Peyer's patch (tissue), 4 donors: ENCODE results near the gene ANKRD36C.
"Not testable (repeated sequence)": the region's sequence is repeated elsewhere in the genome, so short reads cannot be mapped to it uniquely, and the experiment has no call there.

Experiments used
- POLR2A ChIP-seq, 2 donors: fragments of 450-650 bp; IDR thresholded peaks; one replicate each; pipeline ENCODE4 v1.5.1; 2017; ENCODE audit warnings: antibody characterized with exemption in 2 of 2, mild to moderate bottlenecking in 2 of 2, moderate library complexity in 2 of 2
- TF ChIP-seq, protein P1 (sequence below), 6 experiments: fragments of 450-650 bp in 4 of 6; fragments of 200-600 bp in 2 of 6; sonication (generic) in 1 of 6; IDR thresholded peaks; one replicate each; pipeline ENCODE4 v1.5.1; 2017 to 2019; ENCODE audit warnings: antibody characterized with exemption in 6 of 6, mild to moderate bottlenecking in 3 of 6, moderate library complexity in 1 of 6

DNA sequence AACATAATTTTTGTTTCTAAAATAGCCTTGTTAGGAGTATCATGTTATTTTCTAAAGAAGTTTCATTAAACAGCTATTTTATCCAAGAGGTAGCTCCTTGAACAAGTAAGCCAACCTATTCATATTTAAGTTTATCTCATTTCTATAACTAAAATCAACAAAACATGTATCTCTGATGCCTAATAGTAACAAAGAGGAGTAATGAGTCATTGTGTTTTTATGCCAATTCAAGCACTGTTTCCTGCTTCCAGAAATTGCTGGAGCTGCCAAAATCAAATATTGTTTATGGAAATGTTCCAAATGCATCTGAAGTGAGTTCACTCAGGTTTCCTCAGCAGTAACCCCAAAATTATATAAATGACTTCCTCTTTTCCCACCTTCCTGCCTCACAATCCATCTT lies 76.5 kb downstream of the ANKRD36C start:
- TF ChIP-seq, protein P1, sequence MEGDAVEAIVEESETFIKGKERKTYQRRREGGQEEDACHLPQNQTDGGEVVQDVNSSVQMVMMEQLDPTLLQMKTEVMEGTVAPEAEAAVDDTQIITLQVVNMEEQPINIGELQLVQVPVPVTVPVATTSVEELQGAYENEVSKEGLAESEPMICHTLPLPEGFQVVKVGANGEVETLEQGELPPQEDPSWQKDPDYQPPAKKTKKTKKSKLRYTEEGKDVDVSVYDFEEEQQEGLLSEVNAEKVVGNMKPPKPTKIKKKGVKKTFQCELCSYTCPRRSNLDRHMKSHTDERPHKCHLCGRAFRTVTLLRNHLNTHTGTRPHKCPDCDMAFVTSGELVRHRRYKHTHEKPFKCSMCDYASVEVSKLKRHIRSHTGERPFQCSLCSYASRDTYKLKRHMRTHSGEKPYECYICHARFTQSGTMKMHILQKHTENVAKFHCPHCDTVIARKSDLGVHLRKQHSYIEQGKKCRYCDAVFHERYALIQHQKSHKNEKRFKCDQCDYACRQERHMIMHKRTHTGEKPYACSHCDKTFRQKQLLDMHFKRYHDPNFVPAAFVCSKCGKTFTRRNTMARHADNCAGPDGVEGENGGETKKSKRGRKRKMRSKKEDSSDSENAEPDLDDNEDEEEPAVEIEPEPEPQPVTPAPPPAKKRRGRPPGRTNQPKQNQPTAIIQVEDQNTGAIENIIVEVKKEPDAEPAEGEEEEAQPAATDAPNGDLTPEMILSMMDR (IDR thresholded peaks at IDR 0.05) = not testable (repeated sequence)
- not testable (repeated sequence) for TF ChIP-seq POLR2A (IDR thresholded peaks at IDR 0.05)
